NCI-H1930 (cell line): Measurements from ENCODE around the gene CREBBP.

Experiments
- DNase-seq, 2 experiments: peaks; one replicate each; lab custom pipeline; 2025; lab: John Stamatoyannopoulos, UW

CREBBP gene

GRCh38 chr16:3767333-3767986, 113.1 kb downstream of the CREBBP start:
- no peak for DNase-seq

GRCh38 chr16:3766177-3766576, 114.3 kb downstream of the CREBBP start:
- DNase-seq = no peak

- no peak for DNase-seq
Observed at GRCh38 chr16:3764409-3764808, 116.1 kb downstream of the CREBBP start.

- DNase-seq = no peak
Observed at GRCh38 chr16:3762107-3762750, 118.3 kb downstream of the CREBBP start.

GRCh38 chr16:3761375-3762106, 119.0 kb downstream of the CREBBP start:
- no peak for DNase-seq

GRCh38 chr16:3760518-3760917, 120.0 kb downstream of the CREBBP start:
- no peak for DNase-seq

DNA sequence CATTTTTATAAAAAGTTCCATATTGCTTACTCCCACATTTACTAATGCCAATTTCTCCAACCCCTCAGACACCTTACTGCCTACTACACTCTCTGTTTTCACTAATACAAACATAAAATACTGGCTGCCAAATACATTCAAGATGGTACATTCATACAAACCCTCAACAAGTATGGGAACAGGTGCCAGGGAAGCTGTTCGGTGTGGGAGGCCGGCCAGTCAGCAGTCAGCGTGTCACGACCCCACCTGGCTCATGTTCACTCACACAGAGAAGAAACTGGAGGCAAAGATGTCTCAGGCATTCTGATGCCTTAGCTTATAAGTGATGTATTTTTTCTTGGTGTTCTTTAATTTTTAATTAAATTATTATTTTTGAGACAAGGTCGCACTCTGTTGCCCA, 120.8 kb downstream of the CREBBP start:
- DNase-seq = no peak

GRCh38 chr16:3756113-3756512, 124.4 kb downstream of the CREBBP start:
- no peak for DNase-seq

DNA sequence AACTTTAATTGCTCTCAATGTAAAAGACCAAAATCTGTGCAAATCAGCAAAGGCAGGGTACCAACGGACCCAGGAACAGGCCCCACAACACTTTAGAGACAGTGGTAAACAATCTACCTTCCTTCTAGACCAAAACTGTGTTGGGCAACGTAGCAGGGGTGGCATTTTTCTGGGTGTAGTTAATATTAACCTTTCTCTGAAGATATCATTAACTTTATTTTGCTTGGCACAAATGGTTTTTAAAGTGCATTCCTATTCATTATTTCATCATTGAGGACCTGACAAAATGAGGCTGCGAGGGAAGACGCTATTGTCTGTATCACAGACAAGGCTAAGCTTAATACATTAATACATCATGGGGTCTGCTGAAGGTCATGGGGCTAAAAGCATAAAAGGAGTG, 125.3 kb downstream of the CREBBP start:
- no peak for DNase-seq

- DNase-seq = no peak
Observed at GRCh38 chr16:3754772-3755171, 125.7 kb downstream of the CREBBP start.

- no peak for DNase-seq
Observed at GRCh38 chr16:3754081-3754703, 126.3 kb downstream of the CREBBP start.

- DNase-seq = no peak
Observed at GRCh38 chr16:3752984-3753383, 127.5 kb downstream of the CREBBP start.

GRCh38 chr16:3751878-3752277, 128.6 kb downstream of the CREBBP start:
- DNase-seq = no peak

DNA sequence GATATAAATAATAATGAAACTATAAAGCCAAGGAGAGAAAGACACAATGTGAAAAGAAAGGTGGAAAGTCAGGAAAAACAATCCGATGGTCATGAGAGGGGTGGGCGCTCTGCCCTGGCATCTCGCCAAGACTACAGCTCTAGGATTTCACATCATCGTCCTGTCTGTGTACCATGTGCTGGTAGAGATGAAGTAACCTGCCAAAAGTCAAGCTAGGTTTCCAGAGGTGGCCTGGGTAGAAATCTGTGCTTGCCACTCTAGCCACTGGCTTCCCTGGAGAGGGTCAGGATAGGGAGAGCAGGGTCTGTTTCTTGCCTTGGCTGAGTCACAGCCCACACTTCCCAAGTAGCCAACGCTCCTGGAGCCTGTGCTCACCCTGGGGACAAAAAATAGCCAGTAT, 132.2 kb downstream of the CREBBP start:
- no peak for DNase-seq

- no peak for DNase-seq
Observed at GRCh38 chr16:3745751-3746355, 134.7 kb downstream of the CREBBP start.

DNA sequence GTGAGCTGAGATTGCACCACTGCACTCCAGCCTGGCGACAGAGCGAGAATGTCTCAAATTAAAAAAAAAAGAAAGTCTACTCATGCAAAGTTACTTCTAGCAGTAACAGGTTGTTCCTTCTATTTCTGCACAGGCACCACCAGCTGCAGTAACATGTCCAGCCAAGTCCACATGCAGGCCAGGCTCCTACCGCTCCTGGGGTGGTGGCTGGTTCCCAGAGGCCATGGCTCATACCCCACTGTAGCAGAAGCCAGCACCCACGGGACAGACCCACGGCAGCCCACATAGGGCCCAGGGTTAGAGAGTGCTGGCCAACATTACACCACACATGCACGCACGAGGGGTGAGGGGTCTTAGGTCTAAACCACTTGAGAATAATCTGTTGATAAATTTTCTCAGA, 136.5 kb downstream of the CREBBP start:
- DNase-seq = no peak

GRCh38 chr16:3740934-3741333, 139.6 kb downstream of the CREBBP start:
- DNase-seq = no peak

- DNase-seq = no peak
Observed at GRCh38 chr16:3740186-3740585, 140.3 kb downstream of the CREBBP start.

DNA sequence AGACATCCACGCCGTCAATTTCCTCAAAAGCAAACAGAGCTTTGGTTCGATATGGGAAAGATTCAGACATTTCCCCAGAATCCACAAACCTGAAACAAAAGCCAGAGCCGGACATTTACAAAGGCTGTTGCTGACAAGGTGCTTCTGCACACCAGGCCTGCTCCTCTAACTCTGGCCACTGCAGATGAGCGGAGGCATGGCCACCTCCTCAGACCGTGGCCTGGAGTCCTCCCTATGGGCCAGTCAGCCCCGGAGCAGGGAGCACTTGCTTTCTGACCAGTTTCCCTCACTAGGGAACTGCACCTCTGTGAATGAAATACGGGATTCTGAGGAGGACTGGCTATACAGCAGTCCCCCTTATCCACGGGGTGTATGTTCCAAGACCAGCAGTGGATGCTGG, 140.9 kb downstream of the CREBBP start:
- DNase-seq = no peak

- DNase-seq = no peak
Observed at GRCh38 chr16:3738541-3738940, 142.0 kb downstream of the CREBBP start.

DNA sequence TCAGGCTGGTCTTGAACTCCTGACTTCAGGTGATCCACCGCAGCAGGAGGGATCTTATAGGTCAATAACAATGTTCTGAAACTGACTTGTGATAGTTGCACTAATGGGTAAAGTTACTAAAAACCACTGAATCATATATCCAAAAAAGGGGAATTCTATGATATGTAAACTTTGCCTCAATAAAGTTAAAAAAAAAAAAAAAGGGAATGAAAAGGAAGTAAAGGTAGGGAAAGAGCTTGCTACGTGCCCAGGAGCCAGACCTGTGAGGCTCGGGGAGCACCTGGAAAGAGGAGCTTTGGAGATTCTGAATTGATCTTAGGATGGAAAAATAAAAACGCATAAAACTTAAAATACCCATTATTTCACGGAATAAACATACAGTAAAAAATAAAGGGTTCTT, 142.4 kb downstream of the CREBBP start:
- DNase-seq = no peak

GRCh38 chr16:3737181-3737580, 143.3 kb downstream of the CREBBP start:
- no peak for DNase-seq
